HG03457 (cell line): ENCODE measurements around the gene GPRIN3.
"Not testable (repeated sequence)": the region's sequence is repeated elsewhere in the genome, so short reads cannot be mapped to it uniquely, and the experiment has no call there.

Source experiments
- ATAC-seq: cut with Tn5 transposase; IDR thresholded peaks from one replicate; pipeline ENCODE4 v1.9.1; 2021; ENCODE audit warnings: moderate number of reproducible peaks; ENCODE audit not compliant: unreplicated experiment

The GPRIN3 gene

DNA sequence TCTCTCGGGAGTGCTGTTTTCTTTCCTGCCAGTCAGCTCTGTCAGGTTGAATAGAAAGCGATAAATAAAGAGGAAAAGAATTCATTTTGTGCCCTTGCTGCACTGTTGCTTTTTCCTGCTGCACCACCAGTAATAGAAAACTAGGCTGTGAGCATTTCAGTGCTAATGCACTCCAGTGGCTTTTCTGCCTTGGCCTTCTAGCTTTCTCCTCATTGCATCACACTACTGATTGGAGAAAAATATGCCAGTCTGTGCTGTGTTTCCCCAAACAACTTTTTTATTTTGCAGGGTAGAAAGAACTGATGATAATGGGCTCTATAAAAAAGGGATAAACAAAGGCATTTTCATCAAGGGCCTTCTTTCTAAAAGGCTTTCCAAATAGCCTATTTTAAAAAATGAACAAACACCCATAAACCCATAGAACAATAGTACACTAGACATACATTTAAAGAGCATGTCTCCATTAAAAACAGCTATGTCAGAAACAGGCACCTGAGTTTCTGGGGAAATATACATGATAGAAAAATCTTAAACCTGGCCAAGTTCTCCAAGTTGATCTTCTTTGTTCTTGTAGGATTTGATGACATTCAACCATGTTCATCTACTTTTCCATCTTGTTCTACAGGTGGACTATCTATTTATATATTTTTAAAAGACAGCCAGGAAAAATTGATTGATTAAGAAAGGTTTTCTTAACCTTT is 86.3 kb downstream of the GPRIN3 start:
- no peak for ATAC-seq

DNA sequence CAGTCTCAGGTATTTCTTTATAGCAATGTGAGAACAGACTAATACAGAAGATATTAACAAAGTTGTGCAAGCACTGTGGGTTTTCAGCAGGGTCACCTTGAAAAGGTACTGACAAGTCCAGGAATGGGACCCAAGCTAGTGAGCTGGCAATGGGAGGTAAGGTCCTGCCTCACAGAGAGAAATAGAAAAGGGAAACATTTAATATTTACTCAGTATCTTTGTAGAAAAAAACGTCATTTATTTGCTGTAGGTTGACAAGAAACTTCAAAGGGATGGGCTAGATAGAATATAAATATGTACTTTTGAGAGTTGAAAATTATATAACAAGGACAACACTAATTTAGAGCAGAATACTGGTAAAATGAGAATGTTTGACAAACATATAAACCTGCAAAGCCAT is 89.0 kb downstream of the GPRIN3 start:
- ATAC-seq: no peak

DNA sequence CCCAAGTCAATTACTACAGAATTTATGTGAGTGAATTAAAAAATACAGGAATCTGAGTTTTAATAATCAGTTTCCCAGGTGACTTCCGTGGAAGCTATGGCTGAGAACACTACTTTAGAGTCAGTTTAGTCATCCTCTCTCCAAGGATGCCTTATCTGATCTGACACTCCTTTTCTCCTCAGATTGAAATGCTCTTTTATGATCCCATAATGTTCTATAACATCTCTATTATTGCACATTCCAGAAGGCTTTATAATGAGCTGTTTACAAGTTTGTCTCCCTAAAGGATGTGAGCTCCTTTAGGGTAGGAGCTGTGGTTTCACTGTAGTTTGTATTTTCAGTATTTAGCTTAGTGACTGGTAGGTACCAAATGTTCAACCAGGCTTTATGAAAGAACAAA is 90.0 kb downstream of the GPRIN3 start:
- no peak for ATAC-seq

DNA sequence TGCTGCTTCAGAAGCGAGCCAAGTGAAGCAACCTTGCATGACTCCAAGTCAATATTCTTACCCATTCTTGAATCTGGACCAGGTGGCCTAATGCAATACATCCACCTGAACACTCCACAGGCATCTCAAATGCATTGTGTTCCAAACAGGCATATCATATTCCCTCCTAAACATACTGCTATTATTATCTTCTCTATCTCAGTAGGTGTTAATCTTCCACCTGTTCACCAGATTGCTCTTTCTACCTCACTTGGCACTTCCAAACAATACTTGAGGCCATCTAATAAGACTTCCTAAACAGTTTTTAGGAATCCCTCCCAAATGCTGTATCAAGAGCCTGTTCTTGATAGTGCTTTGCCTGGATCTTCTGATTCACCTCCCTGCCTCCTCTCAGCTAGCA is 90.7 kb downstream of the GPRIN3 start:
- no peak for ATAC-seq

DNA sequence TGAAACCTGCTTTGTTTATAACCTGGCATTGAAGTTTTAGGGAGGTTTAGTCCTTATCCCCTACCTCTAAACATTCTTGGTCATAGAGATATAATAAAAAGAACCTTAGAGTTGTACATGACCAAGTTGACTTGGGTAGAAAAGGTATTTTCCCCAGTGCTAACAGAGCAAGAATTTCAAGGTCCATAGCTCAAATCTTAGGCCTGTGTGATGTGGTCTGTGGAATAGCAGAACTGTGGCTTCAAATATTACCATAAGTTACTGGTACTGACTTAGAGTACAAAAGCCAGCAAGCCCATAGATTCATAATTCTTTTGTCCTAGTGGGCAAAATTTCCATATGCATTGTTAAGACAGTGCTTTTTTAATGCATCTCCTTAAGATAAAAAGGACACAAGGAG is 91.2 kb downstream of the GPRIN3 start:
- no peak for ATAC-seq

DNA sequence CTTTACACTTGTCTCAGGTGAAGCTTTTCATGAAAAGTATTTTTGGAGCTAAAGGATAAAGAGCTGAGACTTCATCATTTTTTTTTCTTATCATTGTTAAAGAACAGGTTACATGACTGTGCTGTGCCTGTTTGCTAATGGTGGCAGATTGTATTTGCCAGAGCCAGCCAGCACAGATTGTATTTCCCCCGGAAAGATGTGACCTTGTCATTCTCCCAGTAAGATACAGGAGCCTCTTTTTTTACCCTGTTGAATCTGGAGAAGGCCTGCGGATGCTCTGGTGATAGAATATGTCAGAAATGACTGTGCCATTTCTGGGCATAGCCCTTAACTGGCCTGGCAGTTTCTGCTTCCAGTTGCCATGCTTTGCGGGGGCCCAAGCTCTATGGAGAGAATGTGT is 91.9 kb downstream of the GPRIN3 start:
- ATAC-seq: no peak

DNA sequence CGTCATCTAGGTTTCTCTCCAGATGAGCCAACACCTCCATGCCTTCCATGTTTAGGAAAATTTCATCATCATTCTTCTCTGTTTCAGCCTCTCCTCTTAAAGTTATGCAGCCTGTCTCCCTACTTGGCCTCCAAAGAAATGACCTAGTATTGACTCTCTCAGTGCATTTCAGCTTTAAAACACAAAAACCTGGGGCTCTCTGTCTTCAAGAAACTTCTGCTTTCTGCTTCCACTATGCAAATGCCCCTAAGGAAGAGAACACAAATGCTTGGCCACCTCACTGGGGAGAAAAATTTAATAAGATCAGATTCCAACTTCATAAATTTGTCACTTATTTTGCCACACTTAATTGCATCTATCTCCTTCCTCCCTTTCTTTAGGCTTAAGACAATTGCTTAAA is 93.3 kb downstream of the GPRIN3 start:
- no peak for ATAC-seq

DNA sequence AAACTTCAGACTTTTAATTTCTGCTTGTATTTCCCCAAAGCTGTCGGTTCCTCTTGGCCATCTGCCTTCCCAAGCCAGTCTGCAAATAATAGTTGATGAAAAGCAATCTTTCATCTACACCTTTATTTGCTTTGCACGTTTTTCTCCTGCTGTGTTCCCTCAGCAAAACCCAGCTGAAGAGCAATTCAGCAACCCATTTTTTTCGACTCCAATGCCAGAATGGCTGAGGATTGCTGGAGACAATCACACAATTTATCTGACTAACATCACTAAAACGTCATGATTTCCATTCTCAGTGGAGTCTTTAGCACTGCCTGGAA is 94.3 kb downstream of the GPRIN3 start:
- ATAC-seq: no peak

DNA sequence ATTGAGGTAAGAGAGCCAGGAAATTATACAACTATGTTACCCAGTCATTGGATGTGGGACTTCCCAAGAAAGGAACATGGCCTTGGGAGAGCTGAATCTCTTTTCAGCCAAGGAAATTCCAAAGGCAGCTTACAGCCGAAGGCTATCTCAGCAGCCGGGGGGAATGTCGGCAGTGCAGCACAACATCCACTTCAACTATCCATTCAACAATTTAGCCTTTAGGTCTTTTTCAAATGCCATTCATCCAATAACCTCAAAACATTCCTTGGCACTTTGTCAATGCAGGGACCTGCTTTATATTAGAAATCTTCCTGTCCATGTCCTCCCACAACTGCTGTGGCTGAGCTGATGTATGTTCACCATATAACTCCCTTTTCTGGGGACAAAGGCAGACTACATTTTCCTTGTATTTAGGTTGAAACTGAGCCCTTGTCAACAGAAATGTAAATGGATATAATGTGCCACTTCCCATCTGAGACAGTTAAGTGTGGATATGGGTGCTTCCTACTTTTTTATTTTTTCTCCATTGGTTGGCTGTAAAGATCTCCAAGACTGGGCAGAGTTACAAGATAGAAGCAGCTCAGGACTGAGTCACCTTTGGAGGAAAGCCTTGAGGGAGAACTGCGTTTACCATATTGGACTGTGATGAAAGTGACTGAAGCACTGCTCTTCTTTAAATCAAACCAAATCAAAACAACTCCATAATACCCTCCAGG is 94.8 kb downstream of the GPRIN3 start:
- no peak for ATAC-seq

DNA sequence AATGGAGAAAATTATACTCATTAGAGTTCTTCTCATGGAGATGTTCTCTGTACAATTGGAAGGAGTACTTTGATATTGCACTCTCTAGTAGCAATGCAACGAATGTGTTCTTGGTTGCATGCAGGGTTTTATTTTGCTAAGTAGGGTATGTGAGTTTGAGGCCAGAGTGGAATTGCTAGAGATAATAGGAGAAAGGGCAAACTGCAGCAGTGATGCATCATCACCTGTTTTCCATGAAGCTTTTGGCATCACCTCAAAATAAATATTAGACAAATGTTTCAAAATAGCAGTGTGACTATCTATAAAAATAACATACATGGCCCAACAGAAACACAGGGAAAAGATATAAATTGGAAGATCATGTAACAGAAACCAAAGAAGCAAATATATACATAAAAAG is 103.0 kb downstream of the GPRIN3 start:
- ATAC-seq: no peak

DNA sequence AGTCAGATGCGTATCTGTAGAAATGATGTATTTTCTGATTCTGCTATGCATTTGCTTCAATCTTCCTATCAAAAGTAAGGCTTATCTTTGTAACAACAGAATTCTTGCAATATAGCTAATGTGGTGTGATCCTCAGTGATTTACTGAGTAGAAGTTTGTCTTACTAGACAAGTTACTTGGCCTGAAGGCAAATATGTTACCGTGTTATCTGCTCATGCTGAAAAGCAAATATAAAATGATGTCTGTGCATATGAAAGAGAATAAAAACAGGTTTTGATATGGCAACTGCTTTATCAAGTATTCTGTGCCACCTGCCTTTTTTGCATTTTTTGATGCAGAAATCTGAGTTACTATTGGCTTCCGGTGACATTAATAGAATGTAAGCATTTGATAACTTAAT is 103.7 kb downstream of the GPRIN3 start:
- ATAC-seq: no peak

DNA sequence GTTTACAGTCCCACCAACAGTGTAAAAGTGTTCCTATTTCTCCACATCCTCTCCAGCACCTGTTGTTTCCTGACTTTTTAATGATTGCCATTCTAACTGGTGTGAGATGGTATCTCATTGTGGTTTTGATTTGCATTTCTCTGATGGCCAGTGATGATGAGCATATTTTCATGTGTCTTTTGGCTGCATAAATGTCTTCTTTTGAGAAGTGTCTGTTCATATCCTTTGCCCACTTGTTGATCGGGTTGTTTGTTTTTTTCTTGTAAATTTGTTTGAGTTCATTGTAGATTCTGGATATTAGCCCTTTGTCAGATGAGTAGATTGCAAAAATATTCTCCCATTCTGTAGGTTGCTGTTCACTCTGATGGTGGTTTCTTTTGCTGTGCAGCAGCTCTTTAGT is 108.2 kb downstream of the GPRIN3 start:
- not testable (repeated sequence) for ATAC-seq

DNA sequence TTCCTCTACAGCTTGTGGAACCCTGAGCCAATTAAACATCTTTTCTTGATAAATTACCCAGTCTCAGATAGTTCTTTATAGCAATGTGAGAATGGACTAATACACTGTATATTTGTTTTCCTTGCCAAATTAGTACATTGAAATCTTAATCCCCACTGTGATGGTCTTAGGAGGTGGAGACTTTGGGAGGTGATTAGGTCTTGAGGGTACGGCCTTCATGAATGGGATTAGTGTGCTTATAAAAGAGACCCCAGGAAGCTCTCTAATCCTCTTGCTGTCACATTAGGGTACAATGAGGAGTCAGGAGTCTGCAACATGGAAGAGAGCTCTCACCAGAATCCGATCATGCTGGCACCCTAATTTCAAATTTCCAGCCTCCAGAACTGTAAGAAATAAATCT is 109.7 kb downstream of the GPRIN3 start:
- ATAC-seq: no peak

DNA sequence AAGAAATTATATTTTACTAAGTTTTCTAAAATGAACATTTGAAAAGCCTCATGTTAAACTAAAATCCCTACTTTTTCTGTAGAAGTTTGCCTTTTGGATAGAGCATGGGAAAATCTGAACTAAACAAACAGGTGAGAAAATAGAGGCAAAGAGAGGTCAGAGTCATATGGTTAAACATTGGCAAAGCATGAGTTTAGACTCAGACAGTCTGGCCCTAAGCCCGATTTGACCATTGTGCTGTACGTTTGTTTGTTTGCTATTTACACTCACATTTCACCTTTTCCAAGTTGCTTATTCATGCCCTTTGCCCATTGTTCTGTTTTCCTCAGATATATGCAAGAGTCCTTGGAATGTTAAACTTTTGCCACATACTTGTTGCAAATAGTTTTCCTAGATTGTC is 110.9 kb downstream of the GPRIN3 start:
- ATAC-seq: no peak

DNA sequence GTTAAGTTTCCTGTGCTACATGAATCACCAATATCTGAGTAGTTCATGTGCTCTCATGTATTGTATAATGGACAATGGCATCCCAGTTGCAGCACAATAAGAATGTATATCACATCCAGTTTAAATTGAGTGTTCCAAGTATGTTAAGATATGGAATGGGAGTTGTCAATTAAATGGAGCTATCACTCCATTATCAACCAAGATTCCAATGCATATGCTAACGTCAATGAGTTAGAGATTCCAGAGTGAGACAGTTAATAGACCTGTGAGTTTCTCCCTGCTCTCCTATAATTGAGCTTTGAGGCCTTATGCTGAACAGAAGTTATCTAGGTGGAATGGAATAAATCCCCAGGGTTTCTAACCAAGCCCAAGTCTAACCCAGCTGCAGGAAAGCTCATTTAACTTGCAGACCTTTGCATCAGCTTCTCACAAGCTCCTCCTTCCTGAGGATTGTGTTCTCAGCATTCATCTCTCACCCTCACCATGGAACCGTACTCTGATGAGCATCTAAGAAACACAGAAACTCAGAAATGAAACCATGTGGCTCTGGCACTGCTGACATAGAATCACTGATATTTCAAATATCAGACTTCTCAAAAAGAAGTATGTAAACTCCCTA is 111.4 kb downstream of the GPRIN3 start:
- no peak for ATAC-seq

DNA sequence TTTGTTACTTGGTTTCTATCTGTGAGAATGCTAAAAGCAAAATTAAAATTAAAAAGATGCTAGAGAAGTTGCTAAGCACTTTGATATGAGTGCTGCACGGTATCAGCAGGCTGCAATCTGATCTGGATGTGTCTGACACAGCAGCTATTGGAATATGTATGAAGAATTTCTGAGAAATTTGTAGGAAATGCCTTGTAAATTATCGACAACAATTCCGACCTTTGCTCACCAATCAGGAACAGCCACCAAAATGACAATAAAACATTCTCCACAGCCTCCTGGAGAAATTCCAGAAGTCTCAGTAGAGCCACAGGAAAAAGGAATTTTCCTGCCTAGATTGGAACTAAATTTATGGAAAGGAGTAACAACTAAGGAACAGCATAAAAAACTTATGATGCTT is 113.8 kb downstream of the GPRIN3 start:
- ATAC-seq: no peak
